GM19023 (cell line): ENCODE results near the gene RAX2.

Experiments used
- ATAC-seq: cut with Tn5 transposase; IDR thresholded peaks from one replicate; pipeline ENCODE4 v1.9.1; 2021; ENCODE audit warnings: mild to moderate bottlenecking, moderate library complexity; ENCODE audit not compliant: unreplicated experiment

Gene RAX2

DNA sequence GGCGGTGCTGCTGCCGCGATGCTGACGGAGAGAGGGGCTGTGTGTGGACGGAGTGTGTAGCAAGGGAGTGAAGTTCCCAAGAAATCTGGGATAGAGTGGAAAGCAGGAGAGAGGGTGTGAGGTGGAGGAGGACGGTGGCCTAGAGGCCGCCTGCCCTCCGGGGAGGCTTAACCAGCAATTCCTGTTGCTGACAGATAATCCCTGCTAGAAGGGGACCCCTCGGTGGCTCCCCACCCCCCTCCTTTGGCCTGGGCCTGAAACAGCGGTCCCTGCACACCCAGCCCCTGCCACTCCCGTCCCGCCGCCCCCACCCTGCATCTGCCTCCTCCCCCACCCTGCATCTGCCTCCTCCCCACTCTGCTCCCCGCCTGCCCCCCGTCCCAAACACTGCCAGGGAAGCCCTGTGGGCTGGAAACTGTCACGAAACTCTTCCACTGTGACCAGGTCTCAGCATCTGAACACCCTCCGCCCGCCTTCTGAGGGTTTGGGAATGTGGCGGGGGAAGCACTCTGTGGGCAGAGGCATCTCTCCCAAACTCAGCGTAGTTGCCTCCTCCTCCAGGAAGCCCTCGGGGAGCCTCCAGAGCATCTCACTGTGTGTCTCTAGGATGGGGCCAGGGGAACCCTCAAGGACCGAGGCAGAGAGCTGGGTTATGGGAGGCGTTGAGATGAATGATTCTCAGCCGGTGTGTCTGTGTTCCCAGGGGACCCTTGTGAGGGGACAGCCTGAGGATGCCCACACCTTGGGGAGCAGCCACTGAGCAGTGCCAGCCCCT, 31.3 kb upstream of the RAX2 start:
- no peak for ATAC-seq

DNA sequence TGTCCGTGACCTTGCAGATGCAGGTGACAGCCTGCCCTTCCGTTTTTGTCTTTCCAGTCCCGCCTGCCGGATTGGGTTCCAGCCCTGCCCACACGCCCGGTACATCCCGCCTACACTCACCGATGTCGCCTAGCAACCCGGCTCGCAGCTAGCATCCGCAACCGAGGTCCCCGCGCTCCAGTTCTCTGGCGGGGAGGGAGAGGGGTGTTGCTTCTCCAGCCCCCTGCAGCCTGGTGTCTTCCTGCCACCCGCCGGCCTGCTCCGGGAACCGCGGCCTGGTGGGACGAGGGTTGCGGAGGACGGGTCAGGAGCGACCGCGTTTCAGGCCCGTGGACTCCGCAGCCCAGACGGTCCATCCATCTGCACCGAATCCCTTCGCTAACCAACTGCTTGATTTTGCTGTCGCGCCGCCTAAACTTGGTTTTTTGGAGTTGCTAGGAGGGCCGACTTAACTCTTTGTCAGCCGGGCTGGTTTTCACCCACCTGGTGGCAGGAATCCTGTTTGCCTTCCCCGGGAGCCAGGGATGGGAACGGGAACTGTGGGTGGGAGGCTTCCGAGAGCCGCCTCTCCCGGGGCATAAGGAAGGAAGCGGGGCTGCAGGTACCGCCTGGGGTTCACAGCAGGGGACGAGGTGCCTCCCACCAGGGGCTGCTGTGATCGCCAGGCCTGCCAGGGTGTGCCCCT, 29.5 kb upstream of the RAX2 start:
- ATAC-seq, result no peak

DNA sequence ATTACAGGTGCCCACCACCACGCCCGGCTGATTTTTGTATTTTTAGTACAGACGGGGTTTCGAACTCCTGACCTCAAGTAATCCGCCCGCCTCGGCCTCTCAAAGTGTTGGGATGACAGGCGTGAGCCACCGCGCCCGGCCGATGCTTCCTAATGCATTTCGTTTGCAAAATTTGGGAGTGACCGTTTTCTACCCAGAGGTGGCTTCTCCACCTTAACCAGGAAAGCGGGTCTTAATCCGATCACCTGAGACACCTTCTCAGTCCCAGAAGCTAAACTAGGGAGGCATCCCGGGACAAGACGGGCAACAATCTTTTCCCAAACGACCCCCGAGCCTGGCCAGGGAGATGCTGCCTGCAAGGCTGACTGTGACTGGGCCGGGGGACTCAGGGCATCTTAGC, 29.0 kb upstream of the RAX2 start:
- ATAC-seq, result no peak

DNA sequence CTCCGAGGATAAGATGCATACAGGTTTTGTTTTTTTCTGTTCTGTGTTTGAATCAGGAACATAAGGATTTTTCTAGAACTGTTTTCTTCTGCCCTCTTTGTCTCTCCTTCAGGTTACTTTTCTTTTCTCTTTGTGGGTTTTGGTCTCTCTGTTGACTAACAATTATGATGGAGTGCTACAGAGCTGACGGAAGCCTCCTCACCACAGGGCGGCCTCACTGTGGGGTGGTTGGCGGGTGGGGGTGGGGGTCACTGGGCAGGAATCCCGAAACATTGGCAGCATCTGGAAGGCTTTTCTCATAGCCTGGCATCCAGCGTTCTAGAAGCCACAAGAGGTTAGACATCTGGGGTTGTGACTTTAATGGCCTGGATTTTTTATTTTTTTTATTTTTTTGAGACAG, 26.1 kb upstream of the RAX2 start:
- no peak for ATAC-seq

DNA sequence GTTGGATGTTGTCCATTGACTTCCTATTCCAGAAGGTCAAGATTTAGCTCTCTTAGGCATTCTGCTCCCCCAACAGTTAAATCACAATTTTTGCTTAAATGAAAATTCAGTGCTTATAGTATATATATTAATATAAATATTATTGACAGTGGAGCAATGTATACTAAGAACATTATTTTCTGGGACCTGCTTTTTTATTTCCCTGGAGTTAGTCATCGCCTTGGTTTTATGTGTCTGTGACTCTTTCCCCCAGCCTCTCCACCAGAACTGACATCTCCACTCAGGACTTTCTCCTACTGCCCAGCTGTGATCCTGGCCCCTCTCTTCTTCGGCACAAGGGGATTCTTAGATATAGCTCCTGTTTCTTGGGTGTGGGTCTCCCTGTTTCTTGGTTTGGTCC, 24.3 kb upstream of the RAX2 start:
- no peak for ATAC-seq

DNA sequence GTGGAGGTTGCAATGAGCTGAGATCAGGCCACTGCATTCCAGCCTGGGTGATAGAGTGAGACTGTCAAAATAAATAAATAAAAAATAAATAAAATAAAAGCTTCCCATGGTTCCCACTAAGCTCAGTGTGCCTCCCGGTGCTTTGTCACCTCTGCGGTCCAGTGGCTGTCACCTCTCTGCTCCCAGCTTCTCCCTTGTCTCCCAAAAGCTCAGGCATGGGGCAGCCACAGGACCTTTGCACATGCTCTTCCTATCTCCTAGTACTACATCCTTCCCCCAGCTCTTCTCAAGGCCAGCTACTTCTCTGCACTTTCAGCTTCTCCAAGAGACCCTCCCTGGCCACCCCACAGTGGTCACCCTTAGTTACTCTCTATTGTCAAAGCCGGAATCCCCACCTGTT, 21.8 kb upstream of the RAX2 start:
- no peak for ATAC-seq

DNA sequence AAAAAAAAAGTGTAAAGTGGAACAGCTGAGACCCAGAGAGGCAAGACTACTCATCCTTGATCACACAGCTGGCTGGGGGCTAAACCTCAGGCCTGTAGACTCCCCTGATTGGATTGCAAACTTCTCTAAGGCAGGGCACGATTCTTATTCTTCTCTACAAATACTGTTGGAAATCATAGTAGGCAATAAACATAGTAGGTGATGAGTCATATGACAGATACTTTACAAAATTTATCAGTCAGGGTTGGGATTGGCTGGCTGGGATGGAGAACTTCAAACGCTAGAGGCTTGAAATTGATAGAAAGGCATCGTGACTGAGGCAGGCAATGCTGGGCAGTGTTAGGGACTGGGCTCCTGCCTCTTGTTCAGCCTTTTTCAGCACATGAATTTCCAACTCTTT, 20.1 kb upstream of the RAX2 start:
- ATAC-seq, result no peak

DNA sequence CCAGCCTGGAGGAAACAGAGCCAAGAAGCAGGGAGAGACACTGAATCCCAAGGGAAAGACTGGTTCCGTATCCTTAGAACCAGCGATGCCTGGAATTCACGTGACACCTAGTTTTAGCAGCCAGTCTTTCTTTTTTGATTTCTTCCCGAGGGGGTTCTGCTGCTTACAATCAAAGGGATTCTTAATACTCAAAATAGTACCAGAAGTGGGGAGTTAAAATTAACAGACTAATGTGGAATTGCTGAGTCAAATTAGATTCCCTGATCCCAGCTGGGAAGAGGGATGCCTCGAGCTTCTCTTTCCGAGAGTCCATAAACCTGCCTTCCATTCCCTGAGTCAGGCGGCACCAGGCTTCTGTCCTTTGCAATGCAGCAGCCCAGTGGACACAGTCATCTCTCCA, 18.9 kb upstream of the RAX2 start:
- ATAC-seq, result no peak

DNA sequence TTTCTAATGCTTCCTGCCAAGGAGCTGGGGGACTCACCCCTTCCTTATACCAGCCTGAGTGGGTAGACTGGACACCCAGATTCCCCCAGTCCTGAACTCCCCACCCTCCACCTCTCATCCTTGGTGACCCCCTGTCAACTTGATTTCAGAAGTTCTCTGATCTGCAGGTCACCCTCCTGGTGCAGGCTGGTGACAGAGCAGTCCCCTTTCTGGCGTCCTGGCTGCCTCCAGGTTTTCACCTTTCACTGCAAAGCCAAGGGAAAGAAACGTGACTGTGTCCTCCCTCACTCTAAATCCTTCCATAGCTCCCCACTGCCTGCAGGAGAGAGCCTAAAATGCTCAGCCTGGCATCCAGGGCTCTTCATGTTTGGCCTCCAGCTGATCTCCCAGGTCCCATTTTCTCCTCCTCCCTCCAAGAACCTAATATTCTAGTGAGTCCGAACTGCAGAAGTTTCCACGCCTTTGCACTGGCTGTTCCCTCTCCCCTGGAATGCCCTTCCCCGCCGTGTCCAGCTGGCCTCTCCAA, 18.2 kb upstream of the RAX2 start:
- ATAC-seq, result no peak

DNA sequence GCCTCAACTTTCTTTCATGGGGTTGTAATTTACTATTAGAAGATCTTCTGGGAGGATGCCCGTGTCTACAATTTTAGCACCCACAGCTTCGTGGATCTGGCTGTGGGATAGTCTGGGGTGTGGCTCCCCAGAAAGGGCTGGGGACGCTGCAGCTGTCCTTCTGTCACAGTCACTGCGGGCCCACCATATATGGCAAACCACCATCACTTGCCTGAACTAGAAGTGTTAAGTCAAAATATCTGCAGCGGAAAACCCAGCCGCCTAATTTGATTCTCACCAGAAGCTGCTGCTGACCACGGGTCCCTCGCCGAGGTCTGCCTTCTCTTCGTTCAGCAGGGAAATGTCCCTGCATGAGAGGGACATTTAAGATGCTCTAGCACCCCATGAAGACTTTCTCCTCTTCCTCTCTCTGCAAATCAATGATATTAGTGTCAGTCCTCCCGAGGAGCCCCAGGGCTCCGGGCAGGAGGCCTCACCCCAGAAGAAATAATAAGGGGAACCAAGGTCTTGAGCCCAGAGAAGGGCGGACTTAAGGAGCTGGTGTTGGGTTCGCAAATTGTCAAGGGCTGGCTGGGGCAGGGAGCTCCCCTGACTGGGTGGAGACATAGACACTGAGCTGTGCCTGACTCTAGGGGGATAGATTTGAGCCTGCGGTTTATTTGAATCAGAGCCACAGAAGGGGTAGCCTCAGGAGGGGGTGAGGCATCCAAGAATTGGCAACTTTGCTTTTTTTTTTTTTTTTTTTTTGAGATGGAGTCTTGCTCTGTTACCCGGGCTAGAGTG, 17.2 kb upstream of the RAX2 start:
- ATAC-seq, result no peak

DNA sequence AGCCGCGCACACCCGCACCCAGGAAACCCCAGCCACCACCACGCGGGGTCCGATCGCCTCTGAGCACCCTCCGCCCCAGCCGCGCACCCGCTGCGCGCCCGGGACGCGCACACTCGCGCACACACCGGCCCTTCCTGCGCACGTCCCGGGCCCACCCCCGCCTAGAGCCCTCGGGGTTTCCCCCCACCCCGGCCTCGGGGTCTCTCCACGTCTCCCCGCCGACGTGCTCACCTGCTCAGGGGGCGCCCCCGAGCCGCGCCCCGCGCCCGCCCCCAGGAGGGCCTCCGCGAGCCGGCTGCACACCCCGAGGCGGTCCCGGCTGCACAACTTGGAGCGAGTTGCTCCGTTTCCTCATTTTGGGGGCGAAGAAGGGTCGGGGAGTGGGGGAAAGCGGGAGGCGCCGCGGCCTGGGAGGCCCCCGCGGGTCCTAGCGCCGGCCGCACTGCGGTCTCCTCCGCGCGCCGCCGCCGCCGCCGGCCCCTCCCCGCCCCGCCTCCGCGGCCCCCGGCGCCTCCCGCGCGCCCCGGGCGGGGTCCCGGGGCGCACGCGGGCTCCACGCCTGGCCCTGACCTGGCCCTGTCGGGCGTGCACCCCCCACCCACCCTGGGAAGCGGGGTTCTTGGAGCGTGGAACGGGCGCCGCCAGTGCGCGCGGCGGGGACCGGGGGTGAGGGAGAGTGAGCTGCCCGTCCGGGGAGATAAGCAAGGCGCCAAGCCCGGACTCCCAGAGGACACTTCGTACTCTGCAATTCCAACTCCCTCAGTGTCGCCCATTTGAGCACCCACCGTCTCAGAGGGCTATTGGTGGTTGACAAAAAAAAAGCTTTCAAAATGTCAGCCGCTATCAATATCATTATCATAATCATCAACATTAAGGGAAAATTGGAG, 14.2 kb upstream of the RAX2 start, which contains the start of gene MATK:
MATK (minus strand) TSS at position 444 of the 887 bp plus-strand sequence. CDS start 1,246 bp downstream, outside the sequence.
- no peak for ATAC-seq

DNA sequence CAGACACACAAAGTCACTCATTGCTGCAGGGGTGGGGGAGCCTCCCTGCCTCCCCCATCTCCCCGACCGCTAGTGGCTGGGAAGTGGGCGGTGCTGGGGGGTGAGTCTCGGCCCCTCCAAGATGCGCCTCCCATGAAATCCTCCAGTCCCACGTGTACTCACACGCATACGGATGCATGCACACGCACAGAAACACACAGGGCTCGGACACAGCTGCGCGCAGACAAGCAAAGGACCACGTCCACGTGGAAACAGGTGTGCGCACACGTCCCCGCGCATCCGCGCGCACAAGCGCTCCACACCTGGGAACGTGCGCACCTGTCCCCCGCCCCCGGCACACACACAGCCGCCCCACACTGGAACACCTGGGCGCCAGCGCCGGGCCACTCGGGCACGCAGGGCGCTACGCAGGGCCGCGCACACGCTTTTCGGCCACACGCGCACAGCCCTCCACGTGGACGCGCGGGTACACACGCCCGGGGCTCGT, 13.5 kb upstream of the RAX2 start:
- ATAC-seq, result no peak

DNA sequence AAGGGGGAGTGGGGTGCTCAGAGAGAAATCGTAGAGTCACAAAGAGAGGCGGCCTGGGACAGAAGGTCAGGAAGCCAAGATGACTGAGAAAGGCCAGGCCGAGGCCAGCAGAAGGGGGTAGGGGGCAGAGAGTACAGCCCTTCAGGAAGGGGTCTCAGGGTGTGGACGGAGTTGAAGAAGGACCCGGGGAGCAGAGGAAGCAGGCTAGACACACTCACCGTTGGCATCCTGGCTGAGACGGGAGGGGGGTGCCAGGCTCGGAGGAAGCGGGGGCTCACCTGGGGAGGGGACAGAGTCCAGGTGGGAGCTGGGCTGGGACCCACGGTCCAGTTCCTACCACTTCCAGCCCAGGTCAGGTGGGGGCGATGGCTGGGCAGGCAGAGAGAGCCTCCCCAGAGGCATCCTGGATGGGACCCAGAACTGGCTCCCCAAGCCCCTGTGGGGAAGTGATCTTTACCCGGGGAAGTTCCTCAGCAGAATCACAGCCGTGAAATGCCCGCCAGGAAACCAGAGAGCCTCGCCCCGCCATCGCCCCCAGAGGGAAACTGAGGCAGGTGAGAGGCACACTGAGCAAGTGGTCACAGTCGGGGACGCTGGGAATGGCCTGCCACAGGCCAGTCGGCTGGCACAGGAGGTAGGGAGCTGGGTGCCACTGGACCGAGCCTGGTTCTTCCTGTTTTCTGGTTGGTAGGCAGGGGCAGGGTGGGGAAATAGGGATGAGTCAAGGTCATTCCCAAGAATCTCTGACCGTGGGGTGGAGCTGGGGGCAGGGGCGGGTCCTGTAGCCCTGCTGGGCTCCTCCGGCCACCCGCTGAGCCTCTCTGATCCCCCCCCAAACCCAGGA, 12.8 kb upstream of the RAX2 start:
- no peak for ATAC-seq

DNA sequence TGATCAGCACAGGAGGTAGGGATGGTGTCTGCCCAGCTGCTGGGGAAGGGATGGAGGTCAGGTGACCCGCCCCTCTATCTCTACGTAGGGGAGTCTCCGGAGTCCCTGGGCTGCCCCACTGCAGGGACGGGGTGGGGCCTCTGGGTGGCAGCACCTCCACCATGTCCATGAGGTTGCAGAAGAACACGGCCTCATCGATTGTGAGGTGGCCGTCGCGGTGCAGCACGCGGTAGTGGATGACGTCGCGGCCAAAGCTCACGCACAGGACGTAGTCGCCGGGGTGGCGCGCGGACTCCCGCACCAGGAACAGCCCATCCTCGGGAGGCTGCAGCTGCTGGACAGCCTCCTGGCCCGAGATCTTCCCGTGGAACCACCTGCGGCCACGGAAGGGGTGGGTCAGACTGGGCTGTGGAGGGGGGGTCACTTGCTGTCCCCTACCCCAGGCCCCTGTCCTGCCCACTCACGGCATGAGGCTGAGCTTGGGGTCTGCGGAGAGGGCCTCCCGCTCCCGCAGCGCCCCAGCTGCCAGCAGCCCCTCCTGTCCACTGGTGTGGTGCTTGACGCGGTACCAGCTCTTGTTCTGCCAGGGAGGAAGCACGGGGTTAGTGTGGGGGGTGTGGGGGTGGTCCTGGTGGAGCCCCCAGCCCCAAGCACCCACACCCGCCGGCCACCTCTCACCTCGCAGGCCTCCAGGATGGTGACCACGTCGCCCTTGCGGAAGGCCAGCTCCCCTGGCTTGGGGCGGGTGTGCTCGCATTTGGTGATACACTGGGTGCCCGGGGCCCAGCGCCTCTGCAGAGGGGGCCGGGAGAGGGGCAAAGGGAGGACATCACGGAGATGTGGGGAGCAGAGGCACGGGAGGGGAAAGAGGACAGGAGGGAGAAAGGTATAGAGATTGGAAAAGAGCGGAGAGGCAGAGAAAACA, 11.9 kb upstream of the RAX2 start:
- no peak for ATAC-seq

DNA sequence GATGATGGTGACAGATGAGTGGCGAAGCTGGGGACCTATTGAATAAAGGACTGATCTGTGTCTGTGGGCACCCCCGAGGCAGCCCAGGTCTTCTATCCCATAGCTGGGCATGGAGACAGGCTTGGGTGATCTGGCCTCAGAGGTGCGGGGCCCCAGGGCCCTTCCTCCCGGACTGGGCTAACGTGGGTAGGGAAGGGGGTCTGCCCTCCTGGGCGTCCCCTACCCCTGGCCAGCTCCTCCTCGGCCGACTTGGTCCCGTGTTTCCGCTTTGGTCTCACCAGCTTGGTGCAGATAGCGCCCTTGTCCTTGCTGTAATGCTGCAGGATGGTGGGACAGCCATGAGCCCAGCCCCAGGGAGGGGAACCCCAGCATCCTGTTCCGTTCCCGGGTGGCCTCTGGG, 10.9 kb upstream of the RAX2 start:
- no peak for ATAC-seq

DNA sequence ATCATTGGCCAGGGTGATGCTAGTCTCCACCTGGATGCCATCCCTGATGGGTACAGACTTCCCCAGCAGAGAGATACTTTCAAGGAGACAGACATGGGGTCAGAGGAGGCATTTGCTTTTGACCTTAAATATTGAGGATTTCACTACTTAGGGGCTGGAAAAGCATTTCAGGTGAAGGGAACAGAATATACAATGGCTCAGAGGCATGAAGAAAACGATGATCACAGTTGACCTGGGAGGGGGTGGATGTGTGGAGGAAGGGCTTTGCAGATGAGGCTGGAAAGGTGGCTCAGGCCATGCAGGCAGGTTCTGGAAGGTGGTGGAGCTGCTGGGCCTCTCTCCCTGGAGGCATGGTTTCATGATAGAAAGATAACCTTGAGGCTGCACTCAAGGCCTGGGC, 10.3 kb upstream of the RAX2 start:
- no peak for ATAC-seq

DNA sequence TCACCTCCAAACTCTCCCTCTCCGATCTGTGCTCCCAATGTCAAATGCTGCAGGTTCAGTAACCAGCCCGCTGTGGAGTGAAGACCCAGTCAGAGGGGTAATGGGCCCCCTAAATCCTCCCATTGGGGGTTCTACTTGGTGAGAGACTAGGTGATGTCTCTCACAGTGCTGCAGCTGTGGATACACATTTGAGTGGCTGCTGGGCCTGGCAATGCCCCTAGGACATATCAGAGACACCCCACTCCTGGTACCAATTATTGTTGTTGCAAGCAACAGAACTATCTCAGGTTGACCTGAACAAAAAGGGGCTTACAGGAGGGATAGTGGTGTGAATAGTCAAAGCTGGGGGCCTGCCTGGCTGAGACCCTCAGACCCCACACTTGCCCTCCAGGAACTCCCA, 9.6 kb upstream of the RAX2 start:
- ATAC-seq, result no peak

DNA sequence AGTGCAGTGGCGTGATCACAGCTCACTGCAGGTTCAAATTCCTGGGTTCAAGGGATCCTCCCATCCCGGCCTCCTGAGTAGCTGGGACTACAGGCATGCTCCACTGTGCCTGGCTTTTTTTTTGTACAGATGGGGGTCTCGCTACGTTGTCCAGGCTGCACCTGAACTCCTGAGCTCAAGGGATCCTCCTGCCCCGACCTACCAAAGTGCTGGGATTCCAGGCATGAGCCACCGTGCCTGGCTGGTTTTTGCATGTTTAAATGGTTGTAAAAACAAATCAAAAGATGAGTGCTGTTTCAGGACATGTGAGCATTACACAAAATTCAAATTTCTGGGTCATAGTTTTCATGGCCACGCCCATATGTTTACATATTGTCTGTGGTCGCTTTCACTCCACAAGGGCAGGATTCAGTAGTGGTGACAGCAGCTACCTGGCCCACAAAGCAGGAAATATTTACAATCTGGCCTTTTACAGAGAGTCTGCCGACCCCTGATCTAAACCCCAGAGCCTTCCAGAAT, 8.8 kb upstream of the RAX2 start:
- no peak for ATAC-seq
